ENCODE results near the gene FYCO1.

Gene FYCO1

GRCh38 chr3:45942051-45942825, 53.4 kb downstream of the FYCO1 start:
- DNase-seq (ENCODE audit: insufficient read length, low spot score) (no peak), FAIRE-seq (no peak)

GRCh38 chr3:45940781-45941365, 54.8 kb downstream of the FYCO1 start:
- FAIRE-seq (no peak), DNase-seq (ENCODE audit: insufficient read length, low spot score) (no peak)
- TF ChIP-seq PAX5 (IDR thresholded peaks at IDR 0.05; ENCODE audit: insufficient read depth, low read length, severe bottlenecking) (no peak), SPI1 (IDR thresholded peaks at IDR 0.05; ENCODE audit: low read depth, low read length) (no peak), POLR2AphosphoS5 (IDR thresholded peaks at IDR 0.05; ENCODE audit: low read depth, low read length) (no peak), POLR2A (IDR thresholded peaks at IDR 0.05; ENCODE audit: low read depth, low read length) (no peak), TAF1 (IDR thresholded peaks at IDR 0.05; ENCODE audit: low read depth, low read length) (no peak), POU2F2 (IDR thresholded peaks at IDR 0.05; ENCODE audit: low read depth, low read length) (no peak)

More at GRCh38 chr3:45942051-45942825, 53.4 kb downstream of the FYCO1 start:
- TF ChIP-seq POLR2A (IDR thresholded peaks at IDR 0.05; ENCODE audit: low read depth, low read length) (no peak), PAX5 (IDR thresholded peaks at IDR 0.05; ENCODE audit: insufficient read depth, low read length, severe bottlenecking) (no peak), POLR2AphosphoS5 (IDR thresholded peaks at IDR 0.05; ENCODE audit: low read depth, low read length) (no peak), SPI1 (IDR thresholded peaks at IDR 0.05; ENCODE audit: low read depth, low read length) (no peak)

GRCh38 chr3:45940004-45940780, 55.4 kb downstream of the FYCO1 start:
- FAIRE-seq (no peak), DNase-seq (ENCODE audit: insufficient read length, low spot score) (no peak)
- TF ChIP-seq POLR2A (IDR thresholded peaks at IDR 0.05; ENCODE audit: low read depth, low read length) (no peak), POLR2AphosphoS5 (IDR thresholded peaks at IDR 0.05; ENCODE audit: low read depth, low read length) (no peak), SPI1 (IDR thresholded peaks at IDR 0.05; ENCODE audit: low read depth, low read length) (no peak), POU2F2 (IDR thresholded peaks at IDR 0.05; ENCODE audit: low read depth, low read length) (no peak), TAF1 (IDR thresholded peaks at IDR 0.05; ENCODE audit: low read depth, low read length) (no peak), PAX5 (IDR thresholded peaks at IDR 0.05; ENCODE audit: insufficient read depth, low read length, severe bottlenecking) (no peak)

GRCh38 chr3:45939341-45939771, 56.3 kb downstream of the FYCO1 start:
- no peak for TF ChIP-seq POLR2A (IDR thresholded peaks at IDR 0.05; ENCODE audit: low read depth, low read length)
- no peak for TF ChIP-seq PAX5 (IDR thresholded peaks at IDR 0.05; ENCODE audit: insufficient read depth, low read length, severe bottlenecking)
- no peak for TF ChIP-seq POU2F2 (IDR thresholded peaks at IDR 0.05; ENCODE audit: low read depth, low read length)
- DNase-seq (ENCODE audit: insufficient read length, low spot score) (no peak), FAIRE-seq (no peak)

GRCh38 chr3:45938864-45939263, 56.8 kb downstream of the FYCO1 start:
- FAIRE-seq (peak; percentile 96), DNase-seq (ENCODE audit: insufficient read length, low spot score) (peak; percentile 60)
- TF ChIP-seq SPI1 (IDR thresholded peaks at IDR 0.05; ENCODE audit: low read depth, low read length) (no peak), PAX5 (IDR thresholded peaks at IDR 0.05; ENCODE audit: insufficient read depth, low read length, severe bottlenecking) (no peak), TAF1 (IDR thresholded peaks at IDR 0.05; ENCODE audit: low read depth, low read length) (no peak), POLR2AphosphoS5 (IDR thresholded peaks at IDR 0.05; ENCODE audit: low read depth, low read length) (no peak), POLR2A (IDR thresholded peaks at IDR 0.05; ENCODE audit: low read depth, low read length) (no peak), POU2F2 (IDR thresholded peaks at IDR 0.05; ENCODE audit: low read depth, low read length) (no peak)

- DNase-seq (ENCODE audit: insufficient read length, low spot score): no peak
- FAIRE-seq: no peak
Measured at GRCh38 chr3:45938043-45938435, 57.6 kb downstream of the FYCO1 start.

GRCh38 chr3:45937206-45938042, 58.2 kb downstream of the FYCO1 start:
- DNase-seq (ENCODE audit: insufficient read length, low spot score) (no peak), FAIRE-seq (no peak)
- TF ChIP-seq POU2F2 (IDR thresholded peaks at IDR 0.05; ENCODE audit: low read depth, low read length) (no peak), PAX5 (IDR thresholded peaks at IDR 0.05; ENCODE audit: insufficient read depth, low read length, severe bottlenecking) (no peak), TAF1 (IDR thresholded peaks at IDR 0.05; ENCODE audit: low read depth, low read length) (no peak), POLR2A (IDR thresholded peaks at IDR 0.05; ENCODE audit: low read depth, low read length) (no peak), SPI1 (IDR thresholded peaks at IDR 0.05; ENCODE audit: low read depth, low read length) (no peak), POLR2AphosphoS5 (IDR thresholded peaks at IDR 0.05; ENCODE audit: low read depth, low read length) (no peak)

More at GRCh38 chr3:45938043-45938435, 57.6 kb downstream of the FYCO1 start:
- TF ChIP-seq SPI1 (IDR thresholded peaks at IDR 0.05; ENCODE audit: low read depth, low read length) (no peak), PAX5 (IDR thresholded peaks at IDR 0.05; ENCODE audit: insufficient read depth, low read length, severe bottlenecking) (no peak), POU2F2 (IDR thresholded peaks at IDR 0.05; ENCODE audit: low read depth, low read length) (no peak), POLR2AphosphoS5 (IDR thresholded peaks at IDR 0.05; ENCODE audit: low read depth, low read length) (no peak)

GRCh38 chr3:45936261-45936660, 59.4 kb downstream of the FYCO1 start:
- DNase-seq (ENCODE audit: insufficient read length, low spot score) (no peak), FAIRE-seq (no peak)
- TF ChIP-seq POLR2A (IDR thresholded peaks at IDR 0.05; ENCODE audit: low read depth, low read length) (no peak), PAX5 (IDR thresholded peaks at IDR 0.05; ENCODE audit: insufficient read depth, low read length, severe bottlenecking) (no peak), POLR2AphosphoS5 (IDR thresholded peaks at IDR 0.05; ENCODE audit: low read depth, low read length) (no peak), TAF1 (IDR thresholded peaks at IDR 0.05; ENCODE audit: low read depth, low read length) (no peak), POU2F2 (IDR thresholded peaks at IDR 0.05; ENCODE audit: low read depth, low read length) (no peak), SPI1 (IDR thresholded peaks at IDR 0.05; ENCODE audit: low read depth, low read length) (no peak)
